SK-N-MC (cell line): ENCODE data around the gene HAUS1.
A peak's percentile ranks its signal among the peaks of the same experiment; 100 is the strongest.

Source experiments
- DNase-seq: peaks from one replicate; pipeline ENCODE4 v3.0.0-alpha.2; 2011; ENCODE audit warnings: low read depth, low spot score
- H3K27ac ChIP-seq: fragments of 200-600 bp; sonication (generic); 2 replicates; pipeline ENCODE4 v1.5.1; 2016; ENCODE audit warnings: mixed run types
- H3K36me3 ChIP-seq: fragments of 200-600 bp; sonication (generic); 2 replicates; pipeline ENCODE4 v1.6.1; 2017; ENCODE audit warnings: antibody characterized with exemption, low read length, mixed read lengths; ENCODE audit not compliant: insufficient read depth
- H3K4me3 ChIP-seq: fragments of 200-600 bp; sonication (generic); 2 replicates; pipeline ENCODE4 v1.5.1; 2016
- H3K9ac ChIP-seq: fragments of 200-600 bp; sonication (generic); 2 replicates; pipeline ENCODE4 v1.8.0; 2017; ENCODE audit warnings: mixed run types, mixed read lengths; ENCODE audit not compliant: insufficient read length
- H3K9me3 ChIP-seq: fragments of 200-600 bp; sonication (generic); 2 replicates; pipeline ENCODE4 v1.6.1; 2017; ENCODE audit warnings: low read depth, mild to moderate bottlenecking, antibody characterized with exemption, low read length, moderate library complexity, mixed read lengths
- EZH2 ChIP-seq: fragments of 200-600 bp; sonication (generic); IDR thresholded peaks from one replicate; pipeline ENCODE4 v1.6.1; 2017; ENCODE audit warnings: antibody characterized with exemption
- FOXP2 ChIP-seq: optimal IDR thresholded peaks from 2 replicates; pipeline ENCODE3; 2011; ENCODE audit warnings: mild to moderate bottlenecking, moderate library complexity; ENCODE audit not compliant: insufficient read depth; ENCODE audit errors: extremely low read length, control extremely low read depth
- POLR2AphosphoS5 ChIP-seq: IDR thresholded peaks from 2 replicates; pipeline ENCODE4 v1.6.1; 2012; ENCODE audit warnings: mild to moderate bottlenecking, low read depth, low read length, borderline replicate concordance

The HAUS1 gene

DNA sequence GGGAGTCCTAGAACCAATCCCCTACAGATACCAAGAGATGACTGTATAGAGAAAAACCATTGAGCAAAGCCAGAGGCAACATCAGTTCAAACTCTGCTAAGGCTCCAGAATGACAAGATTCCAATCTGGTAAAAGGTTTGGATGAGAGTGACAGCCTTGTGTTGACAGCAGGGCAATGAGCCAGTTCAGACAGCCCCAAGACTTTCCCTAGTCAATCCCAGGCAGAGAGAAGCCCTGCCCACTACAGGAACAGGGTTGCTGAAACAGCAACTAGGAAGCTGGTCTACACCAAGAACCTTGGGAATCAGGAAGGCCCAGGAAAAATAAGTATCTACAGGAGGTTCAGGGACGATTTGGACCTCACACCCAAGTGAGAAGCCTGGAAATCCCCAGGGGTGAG is 35.4 kb upstream of the HAUS1 start:
- Histone ChIP-seq H3K27ac (no peak overlapping the region), H3K9me3 (no peaks in the 10 kb centered on the region)

DNA sequence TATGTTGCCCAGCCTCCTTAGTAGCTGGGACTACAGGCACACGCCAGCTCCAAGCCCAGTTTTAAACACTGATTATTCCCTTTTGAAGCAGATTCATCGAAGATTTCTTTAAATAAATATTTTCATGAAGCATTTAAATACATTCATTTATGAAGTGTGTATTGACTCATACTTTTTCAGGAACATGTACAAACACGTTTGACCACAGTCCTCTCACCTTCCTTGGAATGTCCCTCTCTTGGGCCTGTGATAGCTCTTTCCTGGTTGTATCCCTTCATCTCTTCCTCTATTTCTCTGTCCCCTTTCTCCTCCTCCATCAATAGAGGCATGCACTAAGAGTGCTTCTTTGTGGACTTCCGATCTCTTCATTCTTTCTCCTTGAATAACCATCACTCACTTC is 34.7 kb upstream of the HAUS1 start:
- no peak overlapping the region for H3K27ac ChIP-seq
- no peak for DNase-seq
- TF ChIP-seq EZH2 (no peak), FOXP2 (no peak), POLR2AphosphoS5 (no peak)
- H3K9ac ChIP-seq = no peak overlapping the region
- H3K9me3 ChIP-seq = no peaks in the 10 kb centered on the region
- H3K36me3 ChIP-seq = no peaks in the 10 kb centered on the region
- no peak overlapping the region for H3K4me3 ChIP-seq

More for the DNA sequence above, 35.4 kb upstream of the HAUS1 start:
- H3K4me3 ChIP-seq = no peak overlapping the region
- no peak for DNase-seq
- TF ChIP-seq FOXP2 (no peak), POLR2AphosphoS5 (no peak), EZH2 (no peak)
- H3K9ac ChIP-seq = no peak overlapping the region
- no peaks in the 10 kb centered on the region for H3K36me3 ChIP-seq

DNA sequence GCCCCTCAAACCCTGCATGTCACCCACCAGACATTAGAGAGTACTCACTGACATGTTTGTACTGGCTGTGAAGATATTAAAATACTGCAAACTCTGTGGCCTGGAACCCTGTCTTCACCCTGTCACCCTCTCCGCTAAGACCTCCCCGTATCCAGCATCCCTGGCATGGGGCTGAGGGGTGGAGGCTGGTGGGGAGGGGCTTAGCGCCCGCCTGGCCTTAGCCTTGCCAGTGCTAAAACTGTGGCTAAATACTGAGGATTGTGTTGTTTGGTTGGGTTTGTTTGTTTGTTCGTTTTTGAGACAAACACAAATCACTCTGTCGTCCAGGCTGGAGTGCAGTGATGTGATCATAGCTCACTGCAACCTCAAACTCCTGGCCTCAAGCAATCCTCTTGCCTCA is 34.0 kb upstream of the HAUS1 start:
- H3K27ac ChIP-seq = no peak overlapping the region
- no peak overlapping the region for H3K9ac ChIP-seq
- H3K4me3 ChIP-seq = no peak overlapping the region
- TF ChIP-seq FOXP2 = no peak
- TF ChIP-seq POLR2AphosphoS5 = no peak
- TF ChIP-seq EZH2 = no peak
- no peaks in the 10 kb centered on the region for H3K36me3 ChIP-seq
- H3K9me3 ChIP-seq = no peaks in the 10 kb centered on the region
- no peak for DNase-seq

DNA sequence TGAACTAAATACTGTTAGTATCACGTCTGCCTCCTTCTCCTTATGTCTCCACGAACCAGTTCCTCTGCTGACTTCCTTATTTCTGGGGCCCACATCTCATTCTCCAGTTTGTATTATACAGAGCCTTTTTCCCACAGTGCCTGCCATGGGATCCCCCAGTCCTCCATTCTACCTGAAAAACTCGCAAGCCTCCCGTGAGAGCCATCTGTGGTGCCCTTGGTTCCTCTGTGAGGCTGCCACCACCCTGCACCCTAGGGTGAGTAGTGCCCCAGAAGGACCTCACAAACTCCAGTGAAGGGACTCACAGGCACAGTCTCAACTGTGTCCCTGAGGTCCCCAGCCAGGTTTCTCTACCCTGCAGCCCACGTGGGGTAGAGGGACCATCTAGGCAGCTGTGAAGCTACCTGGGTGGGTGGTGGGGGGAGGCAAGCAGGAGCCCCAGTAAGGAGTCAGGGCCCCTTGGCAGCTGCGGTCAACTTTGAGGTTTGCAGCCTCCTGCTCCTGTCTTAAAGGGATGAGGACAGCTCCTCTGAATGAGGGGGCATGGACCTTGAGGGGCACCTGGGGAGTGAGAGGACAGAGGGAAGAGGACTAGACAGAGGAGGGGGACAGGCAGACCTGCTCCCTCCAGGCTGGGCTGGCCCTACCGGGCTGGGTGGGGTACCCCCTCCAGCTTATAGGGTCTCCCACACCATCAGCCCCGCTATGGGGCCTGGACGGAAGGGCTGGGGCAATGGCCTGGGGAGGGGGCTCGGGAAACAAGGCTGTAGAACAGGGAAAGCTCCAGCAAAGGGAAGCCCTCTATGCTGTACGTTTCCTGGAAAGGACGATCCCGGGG is 33.2 kb upstream of the HAUS1 start:
- Histone ChIP-seq H3K9ac (no peak overlapping the region), H3K4me3 (peak overlapping the region; percentile 85)
- TF ChIP-seq FOXP2 = no peak
- TF ChIP-seq POLR2AphosphoS5 = no peak
- no peak for TF ChIP-seq EZH2

DNA sequence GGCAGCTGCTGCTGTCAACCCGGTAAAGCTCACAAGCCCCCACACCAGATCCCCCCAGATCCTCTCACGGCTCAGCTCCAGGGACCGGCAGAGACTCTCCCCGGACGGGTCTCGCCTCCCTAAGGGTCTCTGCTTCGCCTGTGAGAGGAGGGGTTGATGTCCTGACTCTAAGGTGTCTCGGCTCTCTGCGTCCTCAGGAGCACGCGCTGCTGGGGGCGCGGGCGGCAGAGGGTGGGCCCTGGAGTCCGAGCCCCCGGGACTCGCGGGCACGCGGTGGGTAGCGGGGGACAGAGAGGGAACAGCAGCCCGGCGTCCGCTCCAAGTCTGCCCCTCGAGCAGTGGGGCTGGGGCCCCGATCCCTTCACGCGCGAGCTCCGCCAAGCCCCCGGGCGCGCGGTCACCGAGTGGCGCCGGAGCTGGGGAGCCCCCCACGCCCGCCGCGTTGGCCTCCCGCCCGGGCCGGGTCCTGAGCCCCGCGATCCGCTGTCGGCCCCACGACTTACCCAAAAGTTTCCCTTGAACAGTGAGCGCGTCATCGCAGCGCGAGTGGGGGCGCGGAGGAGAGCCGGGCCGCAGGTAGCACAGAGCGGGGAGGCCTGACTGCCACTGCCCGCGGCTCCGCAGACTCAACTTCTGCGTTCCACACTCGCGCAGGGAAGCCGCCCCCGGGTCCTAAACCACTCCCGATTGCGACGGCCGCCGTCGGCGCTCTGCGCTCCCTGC is 32.4 kb upstream of the HAUS1 start, which contains the start of gene PSTPIP2:
Gene PSTPIP2, minus strand, starts transcription at position 608 of the 723 bp plus-strand sequence. Its CDS starts 72 bp downstream, at position 536.
- no peaks in the 10 kb centered on the region for H3K9me3 ChIP-seq
- peak within 1 kb of the TSS; percentile 85 for H3K4me3 ChIP-seq
- H3K27ac ChIP-seq = no peak within 1 kb of the TSS
- peak within 1 kb of the TSS; percentile 80 for H3K9ac ChIP-seq
- DNase-seq = no peak
- TF ChIP-seq FOXP2 = no peak
- TF ChIP-seq EZH2 = no peak
- no peak for TF ChIP-seq POLR2AphosphoS5
- H3K36me3 ChIP-seq = no peaks in the 10 kb centered on the region

More for the DNA sequence above, 33.2 kb upstream of the HAUS1 start:
- no peak overlapping the region for H3K27ac ChIP-seq
- no peaks in the 10 kb centered on the region for H3K36me3 ChIP-seq
- no peaks in the 10 kb centered on the region for H3K9me3 ChIP-seq
- DNase-seq = no peak

DNA sequence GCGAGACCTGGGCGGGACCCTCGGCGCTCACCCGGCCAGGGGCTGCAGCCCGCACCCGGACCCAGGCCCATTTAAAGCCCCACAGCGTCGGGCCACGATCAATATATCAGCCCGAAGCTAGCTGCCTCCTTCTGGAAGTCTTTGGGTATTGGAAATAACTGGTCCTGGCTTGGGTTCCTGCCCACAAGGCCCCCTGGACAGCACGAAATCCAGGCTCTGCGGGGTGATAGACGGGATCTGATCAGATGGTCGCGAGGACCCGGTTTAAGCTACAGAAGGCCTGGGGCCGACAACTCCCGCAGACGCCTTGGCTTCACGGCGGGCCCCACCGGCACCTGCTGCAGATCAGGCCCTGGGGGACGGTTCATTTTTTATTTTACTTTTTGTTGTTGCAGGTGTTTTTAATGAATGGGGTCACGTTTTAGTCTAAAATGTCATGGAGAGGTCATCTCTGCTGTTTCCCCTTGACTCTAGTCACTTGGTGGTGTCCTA is 31.8 kb upstream of the HAUS1 start:
- TF ChIP-seq EZH2 (no peak), FOXP2 (no peak), POLR2AphosphoS5 (no peak)
- Histone ChIP-seq H3K27ac (no peak overlapping the region), H3K36me3 (no peaks in the 10 kb centered on the region), H3K9ac (no peak overlapping the region), H3K4me3 (peak overlapping the region; percentile 85), H3K9me3 (no peaks in the 10 kb centered on the region)
- no peak for DNase-seq

DNA sequence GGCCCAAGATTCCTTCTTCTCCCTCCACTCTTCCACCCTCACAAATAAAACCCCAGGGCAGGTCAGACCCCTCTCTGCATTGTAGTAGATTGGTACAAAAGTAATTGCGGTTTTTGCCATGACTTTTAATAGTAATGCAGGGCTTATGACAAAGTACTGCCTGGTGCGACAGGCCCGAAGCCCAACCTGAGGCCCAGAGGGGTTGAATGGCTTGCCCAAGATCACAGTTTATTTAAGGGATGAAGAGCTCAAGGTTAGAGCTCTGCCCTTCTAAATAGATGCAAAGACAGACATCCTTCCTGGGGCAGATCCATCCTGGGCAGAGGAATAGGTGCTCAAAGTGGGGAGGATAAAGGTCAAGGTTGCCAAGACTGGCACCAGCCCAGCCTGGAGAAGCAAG is 31.2 kb upstream of the HAUS1 start:
- H3K9me3 ChIP-seq = no peaks in the 10 kb centered on the region
- no peak overlapping the region for H3K27ac ChIP-seq
- H3K4me3 ChIP-seq = no peak overlapping the region
- no peaks in the 10 kb centered on the region for H3K36me3 ChIP-seq
- H3K9ac ChIP-seq = no peak overlapping the region
- DNase-seq = no peak
- TF ChIP-seq EZH2 (no peak), POLR2AphosphoS5 (no peak), FOXP2 (no peak)
